HG03575 (cell line): ENCODE results near the gene SLC16A3.

ENCODE experiments used
- ATAC-seq: cut with Tn5 transposase; IDR thresholded peaks from one replicate; pipeline ENCODE4 v1.9.1; 2021; ENCODE audit not compliant: unreplicated experiment, insufficient number of reproducible peaks, low FRiP score; ENCODE audit errors: extremely low read depth

SLC16A3 gene

GRCh38 chr17:82232876-82233785, 4.3 kb downstream of the SLC16A3 start:
- ATAC-seq = no peak

GRCh38 chr17:82234211-82235055, 5.6 kb downstream of the SLC16A3 start:
- ATAC-seq = no peak

- ATAC-seq = no peak
These were observed 6.4 kb downstream of the SLC16A3 start for GRCh38 chr17:82235056-82235774.

GRCh38 chr17:82235775-82236141, 6.9 kb downstream of the SLC16A3 start:
- ATAC-seq = no peak

- no peak for ATAC-seq
These were observed 7.5 kb downstream of the SLC16A3 start for GRCh38 chr17:82236142-82236971.

- no peak for ATAC-seq
These were observed 8.4 kb downstream of the SLC16A3 start for GRCh38 chr17:82237083-82237745.

GRCh38 chr17:82237746-82238471, 9.1 kb downstream of the SLC16A3 start:
- ATAC-seq = no peak

- no peak for ATAC-seq
These were observed 9.8 kb downstream of the SLC16A3 start for GRCh38 chr17:82238472-82239201.

GRCh38 chr17:82239401-82239925, 10.6 kb downstream of the SLC16A3 start:
- ATAC-seq = no peak

- no peak for ATAC-seq
These were observed 11.2 kb downstream of the SLC16A3 start for GRCh38 chr17:82239926-82240505.

GRCh38 chr17:82240506-82241182, 11.8 kb downstream of the SLC16A3 start:
- no peak for ATAC-seq

GRCh38 chr17:82241183-82241925, 12.5 kb downstream of the SLC16A3 start:
- no peak for ATAC-seq

- ATAC-seq = no peak
These were observed 13.3 kb downstream of the SLC16A3 start for GRCh38 chr17:82241926-82242697.

GRCh38 chr17:82242698-82242976, 13.8 kb downstream of the SLC16A3 start:
- no peak for ATAC-seq
